HEK293 (cell line): ENCODE measurements around the gene WDPCP.

Experiments
- CTCF ChIA-PET: fragments of 350-600 bp; formaldehyde crosslinking; extraction: SDS; loops from one replicate; lab custom pipeline; 2021; ENCODE audit warnings: antibody characterized with exemption; lab: Yijun Ruan, JAX
- POLR2A ChIA-PET: fragments of 300-600 bp; formaldehyde crosslinking; extraction: SDS; loops from one replicate; lab custom pipeline; 2020; ENCODE audit warnings: antibody characterized with exemption, inconsistent platforms; lab: Yijun Ruan, JAX
- H3K27ac ChIP-seq: fragments of 200-500 bp; sonication (Bioruptor generic); 2 replicates; pipeline ENCODE4 v1.5.1; 2014; ENCODE audit warnings: low read depth, low read length, control low read depth, inconsistent platforms; ENCODE audit errors: extremely low read depth
- H3K36me3 ChIP-seq, 2 experiments: fragments of 200-500 bp in 1 of 2; sonication (Bioruptor generic) in 1 of 2; 1 replicate in 1 of 2; 2 replicates in 1 of 2; pipeline ENCODE4 v1.5.1; 2014 to 2017; ENCODE audit warnings: inconsistent platforms in 2 of 2, low read length in 2 of 2; ENCODE audit not compliant: control insufficient read depth in 2 of 2, insufficient read depth in 1 of 2
- H3K4me1 ChIP-seq: fragments of 200-500 bp; sonication (Bioruptor generic); 2 replicates; pipeline ENCODE4 v1.5.1; 2014; ENCODE audit warnings: mild to moderate bottlenecking, low read length, inconsistent platforms; ENCODE audit not compliant: control insufficient read depth, insufficient read depth
- H3K4me3 ChIP-seq: 2 replicates; pipeline ENCODE4 v1.5.1; 2011; ENCODE audit warnings: low read depth, mild to moderate bottlenecking, control low read depth, low read length, moderate library complexity
- H3K9me3 ChIP-seq: fragments of 200-500 bp; sonication (Bioruptor generic); 2 replicates; pipeline ENCODE4 v1.5.1; 2014; ENCODE audit warnings: low read depth, low read length, inconsistent platforms; ENCODE audit not compliant: control insufficient read depth, insufficient read depth
- BCL6B ChIP-seq: fragments of 450-650 bp; formaldehyde crosslinking; IDR thresholded peaks from 2 replicates; pipeline ENCODE4 v1.5.1; 2017; ENCODE audit warnings: missing biosample characterization, missing genetic modification characterization
- INSM2 ChIP-seq: fragments of 450-650 bp; formaldehyde crosslinking; IDR thresholded peaks from 2 replicates; pipeline ENCODE4 v1.5.1; 2016; ENCODE audit warnings: missing biosample characterization, missing genetic modification characterization
- KLF8 ChIP-seq: fragments of 450-650 bp; formaldehyde crosslinking; IDR thresholded peaks from 2 replicates; pipeline ENCODE4 v1.5.1; 2016; ENCODE audit warnings: missing biosample characterization, missing genetic modification characterization
- PATZ1 ChIP-seq: fragments of 450-650 bp; formaldehyde crosslinking; IDR thresholded peaks from 2 replicates; pipeline ENCODE4 v1.5.1; 2016; ENCODE audit warnings: missing biosample characterization, missing genetic modification characterization
- PRDM6 ChIP-seq: fragments of 450-650 bp; formaldehyde crosslinking; IDR thresholded peaks from 2 replicates; pipeline ENCODE4 v1.5.1; 2017; ENCODE audit warnings: missing biosample characterization, missing genetic modification characterization
- ZBTB21 ChIP-seq: fragments of 450-650 bp; formaldehyde crosslinking; IDR thresholded peaks from 2 replicates; pipeline ENCODE4 v1.5.1; 2017; ENCODE audit warnings: missing biosample characterization, missing genetic modification characterization
- ZEB2 ChIP-seq: fragments of 450-650 bp; formaldehyde crosslinking; IDR thresholded peaks from 2 replicates; pipeline ENCODE4 v1.5.1; 2016; ENCODE audit warnings: missing biosample characterization, missing genetic modification characterization
- ZIC2 ChIP-seq: fragments of 450-650 bp; formaldehyde crosslinking; IDR thresholded peaks from 2 replicates; pipeline ENCODE4 v1.5.1; 2016; ENCODE audit warnings: missing biosample characterization, missing genetic modification characterization
- ZNF132 ChIP-seq: fragments of 450-650 bp; formaldehyde crosslinking; IDR thresholded peaks from 2 replicates; pipeline ENCODE4 v1.5.1; 2017; ENCODE audit warnings: missing biosample characterization, missing genetic modification characterization, borderline replicate concordance
- ZNF138 ChIP-seq: fragments of 450-650 bp; formaldehyde crosslinking; IDR thresholded peaks from 2 replicates; pipeline ENCODE4 v1.5.1; 2016; ENCODE audit warnings: missing biosample characterization, missing genetic modification characterization, borderline replicate concordance
- ZNF19 ChIP-seq: fragments of 450-650 bp; formaldehyde crosslinking; IDR thresholded peaks from 2 replicates; pipeline ENCODE4; 2016; ENCODE audit warnings: missing biosample characterization, missing genetic modification characterization, low read depth
- ZNF214 ChIP-seq: fragments of 450-650 bp; formaldehyde crosslinking; IDR thresholded peaks from 2 replicates; pipeline ENCODE4 v1.5.1; 2017; ENCODE audit warnings: missing biosample characterization, mild to moderate bottlenecking, missing genetic modification characterization, borderline replicate concordance
- ZNF239 ChIP-seq: fragments of 450-650 bp; formaldehyde crosslinking; IDR thresholded peaks from 2 replicates; pipeline ENCODE4 v1.5.1; 2016; ENCODE audit warnings: missing biosample characterization, missing genetic modification characterization
- ZNF24 ChIP-seq: fragments of 450-650 bp; formaldehyde crosslinking; IDR thresholded peaks from 2 replicates; pipeline ENCODE4 v1.5.1; 2016; ENCODE audit warnings: missing biosample characterization, missing genetic modification characterization
- ZNF266 ChIP-seq: fragments of 450-650 bp; formaldehyde crosslinking; IDR thresholded peaks from 2 replicates; pipeline ENCODE4 v1.5.1; 2016; ENCODE audit warnings: missing biosample characterization, missing genetic modification characterization, low read depth
- ZNF626 ChIP-seq: fragments of 450-650 bp; sonication (Bioruptor Pico); formaldehyde crosslinking; IDR thresholded peaks from 2 replicates; pipeline ENCODE4 v1.5.1; 2018; ENCODE audit warnings: missing biosample characterization, missing genetic modification characterization, inconsistent platforms
- ZNF645 ChIP-seq: fragments of 450-650 bp; formaldehyde crosslinking; IDR thresholded peaks from 2 replicates; pipeline ENCODE4; 2016; ENCODE audit warnings: missing biosample characterization, missing genetic modification characterization
- ZNF785 ChIP-seq: fragments of 450-650 bp; formaldehyde crosslinking; IDR thresholded peaks from 2 replicates; pipeline ENCODE4 v1.5.1; 2016; ENCODE audit warnings: missing biosample characterization, missing genetic modification characterization
- ZSCAN18 ChIP-seq: fragments of 450-650 bp; formaldehyde crosslinking; IDR thresholded peaks from 2 replicates; pipeline ENCODE4 v1.5.1; 2016; ENCODE audit warnings: missing biosample characterization, missing genetic modification characterization
- ZSCAN4 ChIP-seq: fragments of 450-650 bp; formaldehyde crosslinking; IDR thresholded peaks from 2 replicates; pipeline ENCODE4 v1.5.1; 2017; ENCODE audit warnings: missing biosample characterization, missing genetic modification characterization
- ZSCAN5A ChIP-seq: fragments of 450-650 bp; formaldehyde crosslinking; IDR thresholded peaks from 2 replicates; pipeline ENCODE4 v1.5.1; 2016; ENCODE audit warnings: missing biosample characterization, missing genetic modification characterization
- ZXDB ChIP-seq: fragments of 450-650 bp; formaldehyde crosslinking; IDR thresholded peaks from 2 replicates; pipeline ENCODE4 v1.5.1; 2016; ENCODE audit warnings: missing biosample characterization, missing genetic modification characterization

The WDPCP gene

GRCh38 chr2:63631501-63631900 lies 43.2 kb upstream of the WDPCP start (continued):
- TF ChIP-seq ZSCAN4 (tag by site-specific recombination) (no peak), ZBTB21 (tag by site-specific recombination) (no peak)

- POLR2A ChIA-PET, result no interaction called here
- Histone ChIP-seq H3K4me3 (no peak overlapping the region), H3K4me1 (no peaks in the 10 kb centered on the region), H3K36me3 (no peaks in the 10 kb centered on the region), H3K9me3 (no peaks in the 10 kb centered on the region), H3K27ac (no peak overlapping the region)
- no peak for TF ChIP-seq BCL6B (tag by site-specific recombination)
- TF ChIP-seq ZNF626 (tag by site-specific recombination), result no peak
- no peak for TF ChIP-seq ZNF266 (tag by site-specific recombination)
- TF ChIP-seq ZNF645 (tag by site-specific recombination), result no peak
- TF ChIP-seq ZSCAN18 (tag by site-specific recombination), result no peak
- no peak for TF ChIP-seq ZXDB (tag by site-specific recombination)
- no peak for TF ChIP-seq ZNF19 (tag by site-specific recombination)
- TF ChIP-seq ZNF785, result no peak
- TF ChIP-seq INSM2 (tag by site-specific recombination), result no peak
- TF ChIP-seq ZNF239 (tag by site-specific recombination), result no peak
- no peak for TF ChIP-seq ZNF214
- TF ChIP-seq ZIC2 (tag by site-specific recombination), result no peak
- no peak for TF ChIP-seq KLF8 (tag by site-specific recombination)
- TF ChIP-seq ZNF24 (tag by site-specific recombination), result no peak
- CTCF ChIA-PET, result no interaction called here
These were observed 40.2 kb upstream of the WDPCP start for GRCh38 chr2:63628403-63628942.

- Histone ChIP-seq H3K27ac (no peak overlapping the region), H3K36me3 (no peaks in the 10 kb centered on the region), H3K4me3 (no peak overlapping the region), H3K9me3 (no peaks in the 10 kb centered on the region), H3K4me1 (no peaks in the 10 kb centered on the region)
- ChIA-PET POLR2A (no interaction called here), CTCF (no interaction called here)
- TF ChIP-seq ZNF24 (tag by site-specific recombination) (no peak), ZEB2 (tag by site-specific recombination) (no peak), PATZ1 (tag by site-specific recombination) (no peak), PRDM6 (no peak), ZNF132 (tag by site-specific recombination) (no peak), ZNF138 (tag by site-specific recombination) (no peak), ZSCAN5A (tag by site-specific recombination) (no peak)
These were observed 39.6 kb upstream of the WDPCP start for GRCh38 chr2:63627866-63628265.
